GM19025 (cell line): ENCODE measurements around the gene SS18.

Experiments
- ATAC-seq: cut with Tn5 transposase; IDR thresholded peaks from one replicate; pipeline ENCODE4 v1.9.1; 2021; ENCODE audit warnings: mild to moderate bottlenecking, low read depth, moderate library complexity; ENCODE audit not compliant: unreplicated experiment

The SS18 gene

DNA sequence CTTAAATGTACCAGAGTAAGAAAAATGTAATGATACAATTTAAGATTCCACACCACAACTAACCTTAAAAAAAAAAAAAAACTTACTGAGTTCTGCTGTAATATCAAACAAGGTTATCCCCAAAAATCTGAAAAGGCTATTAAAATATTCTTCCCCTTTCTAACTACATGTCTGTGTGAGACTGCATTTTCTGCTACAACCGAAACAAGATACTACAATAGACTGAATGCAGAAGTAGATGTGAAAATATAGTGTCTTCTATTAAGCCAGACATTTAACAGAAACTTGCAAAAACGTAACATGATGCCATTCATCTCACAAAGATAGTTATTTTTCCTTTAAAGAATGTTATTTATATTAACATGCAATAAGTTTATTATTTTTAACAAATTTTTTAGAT is 16.2 kb downstream of the SS18 start:
- ATAC-seq = no peak

DNA sequence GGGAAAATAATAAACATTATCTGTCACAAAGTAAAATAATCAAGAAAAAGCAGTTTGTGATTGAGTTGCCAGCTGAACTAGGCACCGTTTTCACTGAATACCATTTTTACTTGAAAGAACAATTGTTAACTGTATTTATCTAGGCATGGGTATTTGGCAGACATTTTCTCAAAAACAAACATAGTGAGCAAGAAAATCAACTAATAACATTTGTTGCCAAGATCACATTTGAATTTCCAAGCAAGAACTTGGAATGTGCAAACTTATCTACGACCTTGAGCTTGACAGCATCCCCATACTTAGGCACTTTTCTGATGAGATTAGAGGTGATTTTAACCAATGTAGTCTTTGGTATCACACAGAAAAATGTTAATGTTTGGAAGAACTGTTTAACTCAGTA is 16.7 kb downstream of the SS18 start:
- no peak for ATAC-seq

DNA sequence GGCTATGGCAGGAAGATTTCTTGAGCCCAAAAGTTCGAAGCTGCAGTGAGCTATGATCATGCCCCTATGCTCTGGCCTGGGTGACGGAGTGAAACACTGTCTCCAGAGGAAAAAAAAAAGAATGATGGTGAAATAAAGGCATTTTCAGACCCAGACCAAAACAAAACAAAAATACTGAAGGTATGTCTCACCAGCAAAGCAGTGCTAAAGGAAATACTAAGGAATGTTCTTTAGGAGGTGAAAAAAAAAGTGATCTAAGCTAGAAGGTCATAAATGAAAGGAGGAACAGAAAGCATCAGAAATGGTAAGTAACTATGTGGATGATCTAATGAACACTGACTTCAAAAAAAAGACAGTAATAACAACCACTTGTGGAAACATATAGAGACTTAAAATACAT is 18.7 kb downstream of the SS18 start:
- no peak for ATAC-seq

- no peak for ATAC-seq
These were observed 19.4 kb downstream of the SS18 start for GRCh38 chr18:26071020-26071419.

DNA sequence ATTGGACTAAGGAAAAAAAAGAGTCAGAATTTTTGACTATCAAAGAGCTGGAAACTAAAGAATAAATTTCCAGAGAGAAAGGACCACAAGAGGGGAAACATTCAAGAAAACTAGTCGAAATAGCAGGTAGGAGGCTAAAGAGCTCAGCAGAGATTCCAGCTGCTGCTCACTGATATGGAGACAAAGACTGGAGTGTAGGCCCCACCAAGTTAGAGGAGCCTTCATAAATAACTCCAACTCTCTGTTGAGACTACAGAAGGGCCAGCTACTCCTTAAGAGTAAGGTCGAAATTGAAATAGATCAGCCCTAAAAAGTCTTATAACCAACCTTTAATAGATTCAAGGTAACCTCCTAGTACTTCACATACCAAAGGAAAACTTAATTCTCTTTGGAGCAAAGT is 31.1 kb downstream of the SS18 start:
- ATAC-seq = no peak

- no peak for ATAC-seq
These were observed 33.1 kb downstream of the SS18 start for GRCh38 chr18:26057344-26057773.

- no peak for ATAC-seq
These were observed 34.1 kb downstream of the SS18 start for GRCh38 chr18:26056291-26056690.

- no peak for ATAC-seq
These were observed 37.9 kb downstream of the SS18 start for GRCh38 chr18:26052505-26052904.

- ATAC-seq = no peak
These were observed 38.6 kb downstream of the SS18 start for GRCh38 chr18:26051843-26052242.

DNA sequence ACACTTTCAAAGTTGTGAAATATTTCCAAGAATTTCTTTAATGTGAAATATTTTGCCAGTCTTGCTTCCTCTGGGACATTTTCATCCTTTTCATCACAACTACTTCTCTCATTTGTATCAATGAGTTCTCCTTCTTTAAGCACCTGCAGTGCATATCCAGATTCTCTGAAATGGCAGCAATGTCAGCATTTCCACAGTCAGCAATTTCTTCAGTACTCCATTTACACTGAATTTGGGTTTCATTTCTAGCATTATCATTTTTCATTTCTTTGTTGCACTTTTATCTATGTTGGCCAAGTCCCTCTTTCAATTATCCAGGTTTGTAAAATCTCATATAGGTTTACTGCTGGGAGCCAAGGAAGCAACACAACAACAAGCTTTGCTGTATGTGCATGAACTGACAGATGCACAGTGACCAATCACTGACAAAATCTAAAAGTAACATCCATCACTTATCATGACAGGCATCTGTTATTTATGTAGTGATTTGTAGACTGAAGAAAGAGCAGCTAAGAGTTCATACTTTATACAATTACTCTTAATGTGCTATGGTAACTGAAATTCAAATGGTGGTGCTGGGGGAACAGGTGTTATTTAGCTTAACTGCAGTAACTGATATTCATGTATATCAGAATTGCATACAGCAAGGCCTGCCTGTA is 43.9 kb downstream of the SS18 start:
- no peak for ATAC-seq

DNA sequence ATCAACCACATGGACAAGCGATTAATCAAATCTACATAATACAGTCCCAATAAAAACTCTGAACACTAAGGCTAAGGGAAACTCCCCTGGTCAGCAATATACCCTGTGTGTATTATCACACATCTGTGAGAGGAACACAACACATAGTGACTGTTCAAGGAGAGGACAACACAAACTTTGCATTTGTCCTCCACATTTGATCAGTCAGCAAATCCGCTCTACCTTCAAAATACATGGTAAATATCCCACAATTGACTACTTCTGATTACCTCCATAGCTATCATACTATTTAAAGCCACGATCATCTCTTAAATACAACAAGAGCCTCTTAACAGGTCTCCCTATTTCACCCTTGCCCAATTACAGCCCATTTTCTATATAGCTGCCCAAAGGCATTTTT is 45.6 kb downstream of the SS18 start:
- ATAC-seq = no peak

GRCh38 chr18:26040051-26040656 is 50.3 kb downstream of the SS18 start:
- ATAC-seq = no peak

- ATAC-seq = no peak
These were observed 51.2 kb downstream of the SS18 start for GRCh38 chr18:26039203-26039602.

- no peak for ATAC-seq
These were observed 53.8 kb downstream of the SS18 start for GRCh38 chr18:26036635-26037034.

DNA sequence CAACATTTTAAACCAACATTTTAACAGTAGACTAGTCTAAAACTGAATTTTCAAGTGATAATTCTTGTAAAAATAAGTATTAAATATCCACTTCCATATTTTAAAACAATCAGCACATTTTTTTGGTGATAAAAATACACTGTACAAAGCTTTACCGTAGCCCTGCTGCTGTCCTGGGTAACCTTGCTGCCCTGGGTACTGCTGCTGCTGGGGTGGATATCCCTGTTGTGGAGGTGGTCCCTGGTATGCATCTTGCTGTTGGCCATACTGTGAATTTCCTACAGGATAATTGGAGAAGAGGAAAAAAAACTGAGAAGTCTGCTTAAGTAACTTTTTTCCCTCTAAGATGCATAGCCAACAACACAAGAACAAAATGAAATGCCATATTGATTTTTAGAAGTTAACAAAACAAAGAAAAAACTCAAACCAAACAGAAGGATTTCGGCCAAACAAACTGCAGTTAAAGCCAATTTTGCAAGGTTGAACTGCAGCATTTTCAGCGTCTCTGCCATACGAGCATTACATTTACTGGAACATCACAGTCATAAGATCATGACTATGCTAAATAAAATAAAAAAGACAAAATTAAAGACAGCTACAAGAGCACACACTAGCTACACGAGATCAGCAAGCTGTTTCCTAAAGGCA is 55.4 kb downstream of the SS18 start:
- no peak for ATAC-seq

DNA sequence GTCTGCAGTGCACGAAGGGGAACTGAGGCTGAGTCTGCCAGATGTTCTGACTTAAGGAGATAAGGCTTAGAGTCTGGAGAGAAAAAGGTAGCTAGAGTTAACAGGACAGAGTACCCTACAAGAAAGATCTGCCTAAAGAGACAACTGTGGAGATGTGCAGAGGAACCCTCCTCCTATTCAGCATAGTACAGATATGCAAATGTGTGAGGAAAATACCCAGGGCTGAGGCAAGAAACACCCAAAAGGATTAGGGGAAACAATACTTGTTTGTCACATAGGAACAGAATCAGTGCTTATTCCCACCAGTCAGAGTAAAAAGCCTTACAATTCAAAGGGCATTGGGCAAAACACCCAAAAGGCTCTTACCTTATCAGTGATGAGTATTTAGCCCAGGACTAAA is 67.8 kb downstream of the SS18 start:
- ATAC-seq = no peak

- ATAC-seq = no peak
These were observed 69.2 kb downstream of the SS18 start for GRCh38 chr18:26021061-26021754.

- ATAC-seq = no peak
These were observed 72.5 kb downstream of the SS18 start for GRCh38 chr18:26017929-26018328.

GRCh38 chr18:26014462-26014861 is 76.0 kb downstream of the SS18 start:
- no peak for ATAC-seq

GRCh38 chr18:26008619-26009018 is 81.8 kb downstream of the SS18 start:
- no peak for ATAC-seq

DNA sequence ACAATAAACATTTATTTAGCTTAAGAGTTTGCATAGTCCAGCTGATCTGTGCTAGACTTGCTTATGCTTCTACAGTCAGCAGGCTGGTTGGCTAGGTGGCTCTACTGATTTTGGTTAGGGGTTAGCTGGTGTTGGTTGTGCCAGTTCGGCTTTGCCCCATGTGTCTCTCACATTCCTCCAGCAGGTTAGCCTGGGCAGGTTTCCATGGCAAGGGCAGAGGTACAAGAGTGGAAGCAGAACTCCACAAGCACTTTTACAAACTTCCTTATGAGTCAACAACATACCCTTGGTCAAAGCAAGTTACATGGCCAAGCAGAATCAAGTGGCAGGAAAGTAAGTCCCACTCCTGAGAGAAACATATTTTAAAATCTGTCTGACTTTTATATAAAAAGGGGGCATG is 82.3 kb downstream of the SS18 start:
- no peak for ATAC-seq
